Hematopoietic multipotent progenitor cell (in vitro differentiated cells): Measurements from ENCODE around the gene GLT8D1. TPM values are rescaled to one million over a fixed set of nuclear protein-coding genes. Genes with fewer than 3 reads are reported as not detected.
"Not testable (repeated sequence)": the region's sequence is repeated elsewhere in the genome, so short reads cannot be mapped to it uniquely, and the experiment has no call there.

ENCODE experiments used
- DNase-seq, 3 donors: peaks; one replicate each; pipeline ENCODE4 v3.0.0-alpha.2; 2011 to 2015; ENCODE audit warnings: low read depth in 2 of 3, low spot score in 2 of 3
- total RNA-seq: library from RNA; depleted of rRNA; stranded (reverse); fragments of >200 nt; gene quantifications from one replicate; pipeline ENCODE4 v1.2.3, GENCODE V29; 2012

The GLT8D1 gene
- 31.0 TPM for total RNA-seq

GRCh38 chr3:52705688-52706686, at the start of gene GLT8D1, which contains the start of gene SPCS1:
Gene GLT8D1 (minus strand): TSS chr3:52705791. CDS start chr3:52700460, 5,331 bp downstream.
Gene SPCS1 (plus strand): TSS chr3:52706106. CDS start chr3:52706247, 141 bp downstream.
- DNase-seq = peak; percentile 88 to 95 (median 89)

- DNase-seq = no peak
Measured at GRCh38 chr3:52754373-52754772, 48.8 kb upstream of the GLT8D1 start.

GRCh38 chr3:52752045-52752660, 46.6 kb upstream of the GLT8D1 start:
- DNase-seq = peak in 1 of 3 donors; percentile 19

GRCh38 chr3:52743721-52744120, 38.1 kb upstream of the GLT8D1 start:
- DNase-seq = no peak

GRCh38 chr3:52743152-52743551, 37.6 kb upstream of the GLT8D1 start:
- DNase-seq = no peak

- DNase-seq = peak in 2 of 3 donors; percentile 17 to 50
Measured at GRCh38 chr3:52742418-52743041, 36.9 kb upstream of the GLT8D1 start.

GRCh38 chr3:52739730-52740129, 34.1 kb upstream of the GLT8D1 start:
- no peak for DNase-seq

GRCh38 chr3:52733256-52733891, 27.8 kb upstream of the GLT8D1 start:
- no peak for DNase-seq

GRCh38 chr3:52731590-52731989, 26.0 kb upstream of the GLT8D1 start:
- DNase-seq = no peak

GRCh38 chr3:52730681-52731080, 25.1 kb upstream of the GLT8D1 start:
- no peak for DNase-seq

- not testable (repeated sequence) for DNase-seq
Measured at GRCh38 chr3:52728753-52729152, 23.2 kb upstream of the GLT8D1 start.

- no peak for DNase-seq
Measured at GRCh38 chr3:52724511-52724910, 18.9 kb upstream of the GLT8D1 start.

- no peak for DNase-seq
Measured at GRCh38 chr3:52723935-52724334, 18.3 kb upstream of the GLT8D1 start.

- no peak for DNase-seq
Measured at GRCh38 chr3:52722491-52722890, 16.9 kb upstream of the GLT8D1 start.

- DNase-seq = no peak
Measured at GRCh38 chr3:52721730-52722008, 16.1 kb upstream of the GLT8D1 start.

GRCh38 chr3:52721002-52721729, 15.6 kb upstream of the GLT8D1 start:
- DNase-seq = peak in 2 of 3 donors; percentile 63 to 81

- no peak for DNase-seq
Measured at GRCh38 chr3:52719618-52720017, 14.0 kb upstream of the GLT8D1 start.

- DNase-seq = peak in 1 of 3 donors; percentile 9
Measured at GRCh38 chr3:52715714-52716305, 10.2 kb upstream of the GLT8D1 start.

- DNase-seq = no peak
Measured at GRCh38 chr3:52714335-52715302, 9.0 kb upstream of the GLT8D1 start.
